ENCODE results near the gene IRAK3.

The IRAK3 gene

DNA sequence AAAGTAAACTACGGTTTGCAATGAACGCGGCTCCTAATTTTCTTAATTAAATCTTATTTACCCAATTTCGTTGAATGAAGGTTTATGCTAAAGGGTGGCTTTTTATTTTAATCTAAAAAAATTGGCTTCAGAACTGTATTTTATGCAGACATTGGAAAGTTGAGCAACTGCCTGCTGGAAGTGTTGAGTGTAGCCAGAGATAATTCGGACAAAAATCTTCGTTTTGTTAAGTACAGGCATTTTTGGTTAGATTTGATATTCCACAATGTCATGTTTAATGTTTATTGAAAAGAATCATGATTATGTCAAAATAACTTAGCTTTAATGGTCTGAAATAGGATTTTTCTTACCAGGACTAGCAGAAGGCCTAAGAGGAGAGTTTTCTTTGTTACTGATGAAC lies 875 bp downstream of the IRAK3 start:
- Mint-ChIP-seq H3K9me3 (peaks cover 2% of the 10 kb centered on the region), H3K4me3 (peak overlapping the region in 1 of 3 experiments; percentile 47), H3K4me1 (no peaks in the 10 kb centered on the region), H3K36me3 (ENCODE audit: low read depth) (no peaks in the 10 kb centered on the region), H3K27ac (no peak overlapping the region), H3K27me3 (ENCODE audit: low read depth) (peaks cover 29% of the 10 kb centered on the region)
- TF ChIP-seq, protein P1, sequence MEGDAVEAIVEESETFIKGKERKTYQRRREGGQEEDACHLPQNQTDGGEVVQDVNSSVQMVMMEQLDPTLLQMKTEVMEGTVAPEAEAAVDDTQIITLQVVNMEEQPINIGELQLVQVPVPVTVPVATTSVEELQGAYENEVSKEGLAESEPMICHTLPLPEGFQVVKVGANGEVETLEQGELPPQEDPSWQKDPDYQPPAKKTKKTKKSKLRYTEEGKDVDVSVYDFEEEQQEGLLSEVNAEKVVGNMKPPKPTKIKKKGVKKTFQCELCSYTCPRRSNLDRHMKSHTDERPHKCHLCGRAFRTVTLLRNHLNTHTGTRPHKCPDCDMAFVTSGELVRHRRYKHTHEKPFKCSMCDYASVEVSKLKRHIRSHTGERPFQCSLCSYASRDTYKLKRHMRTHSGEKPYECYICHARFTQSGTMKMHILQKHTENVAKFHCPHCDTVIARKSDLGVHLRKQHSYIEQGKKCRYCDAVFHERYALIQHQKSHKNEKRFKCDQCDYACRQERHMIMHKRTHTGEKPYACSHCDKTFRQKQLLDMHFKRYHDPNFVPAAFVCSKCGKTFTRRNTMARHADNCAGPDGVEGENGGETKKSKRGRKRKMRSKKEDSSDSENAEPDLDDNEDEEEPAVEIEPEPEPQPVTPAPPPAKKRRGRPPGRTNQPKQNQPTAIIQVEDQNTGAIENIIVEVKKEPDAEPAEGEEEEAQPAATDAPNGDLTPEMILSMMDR (IDR thresholded peaks at IDR 0.05; ENCODE audit: unreplicated experiment in 3 of 3): no peak

DNA sequence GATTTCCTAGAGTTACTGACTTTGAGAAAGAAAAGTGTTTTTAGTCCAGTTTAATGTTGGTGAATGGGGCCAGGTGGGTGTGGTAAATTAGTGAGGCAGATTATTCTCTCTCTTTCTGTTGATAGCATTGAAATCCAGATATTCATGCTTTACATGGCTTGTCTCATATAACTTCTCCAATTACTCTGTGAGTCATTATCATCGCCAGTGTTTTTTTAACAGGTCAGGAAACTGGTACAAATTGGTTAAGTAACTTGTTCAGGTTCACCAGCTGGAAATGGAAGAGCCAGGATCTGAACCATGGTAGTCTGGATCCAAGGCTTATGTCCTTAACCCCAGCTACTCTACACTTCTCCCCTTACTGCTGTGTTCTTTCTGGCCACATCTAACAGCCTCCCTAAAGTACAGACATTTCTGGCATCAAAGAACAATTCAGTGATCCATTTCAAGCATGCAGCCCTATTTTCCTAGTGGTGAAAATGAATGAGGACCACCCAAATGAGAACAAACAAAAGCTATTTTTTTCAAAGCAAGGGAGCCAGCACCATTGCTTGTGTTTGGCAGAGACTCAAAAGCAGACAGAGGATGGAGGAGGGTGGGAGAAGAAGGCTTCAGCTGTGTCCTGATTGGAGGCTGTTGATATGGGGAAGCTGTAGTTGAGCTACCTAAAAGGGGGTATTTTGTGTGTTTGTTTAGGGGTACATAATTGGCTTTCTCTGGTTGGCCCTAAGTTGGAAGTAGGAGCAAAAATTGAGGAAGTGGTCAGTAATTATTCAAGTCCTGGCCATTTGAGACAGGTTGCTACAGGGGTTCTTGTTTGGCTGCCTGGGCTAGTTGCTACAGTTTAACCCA lies 1.7 kb downstream of the IRAK3 start:
- Mint-ChIP-seq H3K36me3 (ENCODE audit: low read depth) (no peaks in the 10 kb centered on the region), H3K4me1 (no peaks in the 10 kb centered on the region), H3K27ac (no peak overlapping the region), H3K9me3 (no peaks in the 10 kb centered on the region), H3K27me3 (ENCODE audit: low read depth) (peaks cover 24% of the 10 kb centered on the region), H3K4me3 (no peak overlapping the region)
- TF ChIP-seq, protein P1 (IDR thresholded peaks at IDR 0.05; ENCODE audit: unreplicated experiment in 3 of 3): no peak

DNA sequence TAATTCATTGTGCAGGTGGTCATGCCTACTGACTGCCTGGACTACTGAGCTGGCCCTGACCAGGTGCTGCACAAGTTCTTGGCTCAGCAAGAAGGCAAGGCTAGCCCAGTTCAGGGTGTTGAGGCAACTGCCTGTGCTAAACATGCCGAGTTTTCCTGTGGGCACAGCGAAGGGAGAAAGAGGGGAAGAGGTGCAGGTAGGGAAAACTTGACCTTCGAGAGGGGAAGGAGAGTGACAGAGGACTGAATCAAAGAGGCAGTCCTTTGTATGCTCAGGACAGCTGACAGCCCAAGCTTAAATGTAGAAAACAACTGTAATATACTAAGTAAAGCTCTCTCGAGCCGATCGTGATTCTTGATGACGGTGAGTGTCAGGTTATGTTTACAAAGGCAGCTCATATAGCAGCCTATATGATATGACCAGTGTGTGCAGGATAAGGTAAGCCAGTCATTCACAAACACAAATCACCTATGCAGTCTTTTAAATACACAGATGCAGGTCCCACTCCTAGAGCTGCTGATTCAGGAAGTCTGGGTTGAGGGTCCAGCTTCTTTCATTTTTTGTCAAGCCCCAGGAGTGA lies 2.6 kb downstream of the IRAK3 start:
- TF ChIP-seq, protein P1 (IDR thresholded peaks at IDR 0.05; ENCODE audit: unreplicated experiment in 3 of 3): no peak
- H3K27me3 Mint-ChIP-seq (ENCODE audit: low read depth): peaks cover 24% of the 10 kb centered on the region
- no peaks in the 10 kb centered on the region for H3K4me1 Mint-ChIP-seq
- no peaks in the 10 kb centered on the region for H3K36me3 Mint-ChIP-seq (ENCODE audit: low read depth)
- H3K9me3 Mint-ChIP-seq: no peaks in the 10 kb centered on the region
- H3K4me3 Mint-ChIP-seq: no peak overlapping the region
- no peak overlapping the region for H3K27ac Mint-ChIP-seq

DNA sequence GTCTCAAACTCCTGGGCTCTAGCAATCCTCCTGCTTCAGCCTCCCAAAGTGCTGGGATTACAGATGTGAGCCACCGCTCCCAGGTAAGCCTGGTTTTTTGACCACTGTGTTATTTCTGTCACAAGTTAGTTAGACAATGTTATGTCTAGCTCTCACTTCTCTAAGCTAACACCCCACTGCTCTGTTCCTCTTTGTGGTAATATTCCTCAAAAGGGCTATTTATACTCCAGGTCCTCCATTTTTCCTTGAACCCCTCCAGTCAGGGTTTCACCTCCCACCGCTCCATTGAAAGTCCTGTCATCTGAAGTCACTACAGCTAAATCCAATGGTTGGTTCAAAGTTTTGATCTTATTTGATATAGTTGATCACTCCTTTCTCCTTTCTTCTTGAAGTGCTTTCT lies 5.1 kb downstream of the IRAK3 start:
- Mint-ChIP-seq H3K9me3 (no peaks in the 10 kb centered on the region), H3K4me3 (no peak overlapping the region), H3K36me3 (ENCODE audit: low read depth) (no peaks in the 10 kb centered on the region), H3K27ac (no peak overlapping the region), H3K27me3 (ENCODE audit: low read depth) (peaks cover 7% of the 10 kb centered on the region), H3K4me1 (peaks cover 9% of the 10 kb centered on the region)
- TF ChIP-seq, protein P1 (IDR thresholded peaks at IDR 0.05; ENCODE audit: unreplicated experiment in 3 of 3): no peak

DNA sequence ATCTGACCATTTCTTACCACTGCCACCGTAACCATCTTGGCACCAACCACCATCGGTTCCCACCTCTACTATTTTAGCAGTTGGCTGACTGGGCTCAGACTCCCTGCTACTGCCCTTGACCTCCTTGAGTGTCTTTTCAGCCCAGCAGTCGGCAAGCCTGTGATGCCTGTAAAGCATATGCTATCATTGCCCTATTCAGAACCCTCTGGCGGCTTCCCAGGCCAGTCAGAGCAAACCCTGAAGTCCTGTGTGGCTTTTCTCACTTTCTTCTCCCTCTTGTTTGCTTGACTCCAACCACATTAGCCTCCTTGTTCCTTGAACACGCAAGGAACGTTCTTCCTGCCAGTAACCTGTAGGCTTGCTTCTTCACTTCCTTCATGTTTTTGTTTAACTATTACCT lies 6.2 kb downstream of the IRAK3 start:
- Mint-ChIP-seq H3K27me3 (ENCODE audit: low read depth) (peaks cover 7% of the 10 kb centered on the region), H3K4me1 (peaks cover 9% of the 10 kb centered on the region), H3K4me3 (no peak overlapping the region), H3K36me3 (ENCODE audit: low read depth) (no peaks in the 10 kb centered on the region), H3K27ac (no peak overlapping the region), H3K9me3 (no peaks in the 10 kb centered on the region)
- TF ChIP-seq, protein P1 (IDR thresholded peaks at IDR 0.05; ENCODE audit: unreplicated experiment in 3 of 3): no peak
